Stomach smooth muscle (tissue), 2 donors: Measurements from ENCODE around the gene EFCAB6.
A peak's percentile ranks its signal among the peaks of the same experiment; 100 is the strongest.

ENCODE experiments used
- H3K27ac ChIP-seq: one replicate; pipeline ENCODE4 v1.7.0; 2013; ENCODE audit warnings: mild to moderate bottlenecking, low read length, inconsistent platforms
- H3K27me3 ChIP-seq, 2 donors: one replicate each; pipeline ENCODE4 v1.7.0; 2013; ENCODE audit warnings: low read length in 2 of 2; ENCODE audit not compliant: insufficient read depth in 2 of 2, control insufficient read depth in 1 of 2
- H3K36me3 ChIP-seq, 2 donors: one replicate each; pipeline ENCODE4 v1.7.0; 2013; ENCODE audit warnings: low read length in 2 of 2; ENCODE audit not compliant: control insufficient read depth in 2 of 2, insufficient read depth in 2 of 2
- H3K4me1 ChIP-seq: one replicate; pipeline ENCODE4 v1.7.0; 2013; ENCODE audit warnings: low read length; ENCODE audit not compliant: control insufficient read depth, insufficient read depth
- H3K4me3 ChIP-seq, 2 donors: one replicate each; pipeline ENCODE4 v1.7.0; 2013; ENCODE audit warnings: low read length in 2 of 2
- H3K9ac ChIP-seq, 2 donors: one replicate each; pipeline ENCODE4 v1.7.0; 2013; ENCODE audit warnings: low read length in 2 of 2, mild to moderate bottlenecking in 1 of 2
- H3K9me3 ChIP-seq, 2 donors: one replicate each; pipeline ENCODE4 v1.7.0; 2013; ENCODE audit warnings: low read length in 2 of 2; ENCODE audit not compliant: control insufficient read depth in 2 of 2
- donor health status: healthy.
- donor health status: Pancreatic carcinoma.

EFCAB6 gene

GRCh38 chr22:43802897-43803495 is 9.1 kb downstream of the EFCAB6 start:
- Histone ChIP-seq H3K4me3 (no peak overlapping the region), H3K36me3 (no peaks in the 10 kb centered on the region), H3K9me3 (no peaks in the 10 kb centered on the region), H3K4me1 (no peaks in the 10 kb centered on the region), H3K27ac (no peak overlapping the region), H3K9ac (no peak overlapping the region), H3K27me3 (no peaks in the 10 kb centered on the region)

GRCh38 chr22:43800970-43801369 is 11.1 kb downstream of the EFCAB6 start:
- Histone ChIP-seq H3K4me3 (no peak overlapping the region), H3K36me3 (no peaks in the 10 kb centered on the region), H3K27ac (no peak overlapping the region), H3K9ac (no peak overlapping the region), H3K27me3 (no peaks in the 10 kb centered on the region), H3K9me3 (no peaks in the 10 kb centered on the region), H3K4me1 (peaks cover 9% of the 10 kb centered on the region)

- Histone ChIP-seq H3K27me3 (no peaks in the 10 kb centered on the region), H3K36me3 (no peaks in the 10 kb centered on the region), H3K4me1 (peaks cover 15% of the 10 kb centered on the region), H3K9me3 (no peaks in the 10 kb centered on the region), H3K9ac (no peak overlapping the region), H3K4me3 (no peak overlapping the region), H3K27ac (no peak overlapping the region)
These were observed 13.6 kb downstream of the EFCAB6 start for GRCh38 chr22:43798492-43798891.

- Histone ChIP-seq H3K4me1 (peaks cover 15% of the 10 kb centered on the region), H3K9ac (no peak overlapping the region), H3K27me3 (no peaks in the 10 kb centered on the region), H3K36me3 (no peaks in the 10 kb centered on the region), H3K9me3 (no peaks in the 10 kb centered on the region), H3K27ac (peak overlapping the region; percentile 46), H3K4me3 (peak overlapping the region in 1 of 2 donors; percentile 47)
These were observed 15.5 kb downstream of the EFCAB6 start for GRCh38 chr22:43796567-43796966.

- Histone ChIP-seq H3K36me3 (no peaks in the 10 kb centered on the region), H3K27me3 (no peaks in the 10 kb centered on the region), H3K27ac (no peak overlapping the region), H3K4me3 (no peak overlapping the region), H3K4me1 (peaks cover 15% of the 10 kb centered on the region), H3K9ac (no peak overlapping the region), H3K9me3 (no peaks in the 10 kb centered on the region)
These were observed 16.8 kb downstream of the EFCAB6 start for GRCh38 chr22:43795320-43795719.

GRCh38 chr22:43792905-43793304 is 19.2 kb downstream of the EFCAB6 start:
- no peaks in the 10 kb centered on the region for H3K9me3 ChIP-seq
- H3K4me1 ChIP-seq = peaks cover 27% of the 10 kb centered on the region
- H3K27me3 ChIP-seq = no peaks in the 10 kb centered on the region
- H3K4me3 ChIP-seq = no peak overlapping the region
- H3K27ac ChIP-seq = no peak overlapping the region
- no peak overlapping the region for H3K9ac ChIP-seq
- no peaks in the 10 kb centered on the region for H3K36me3 ChIP-seq

- H3K36me3 ChIP-seq = no peaks in the 10 kb centered on the region
- peak overlapping the region; percentile 0 for H3K27ac ChIP-seq
- no peaks in the 10 kb centered on the region for H3K9me3 ChIP-seq
- H3K27me3 ChIP-seq = no peaks in the 10 kb centered on the region
- H3K4me3 ChIP-seq = peak overlapping the region in 1 of 2 donors; percentile 29
- H3K4me1 ChIP-seq = peaks cover 11% of the 10 kb centered on the region
- no peak overlapping the region for H3K9ac ChIP-seq
These were observed 22.7 kb downstream of the EFCAB6 start for GRCh38 chr22:43789452-43789851.

- Histone ChIP-seq H3K4me3 (no peak overlapping the region), H3K27me3 (no peaks in the 10 kb centered on the region), H3K9me3 (no peaks in the 10 kb centered on the region), H3K36me3 (peaks cover 4% of the 10 kb centered on the region in 2 donors), H3K9ac (no peak overlapping the region), H3K4me1 (no peaks in the 10 kb centered on the region), H3K27ac (no peak overlapping the region)
These were observed 28.3 kb downstream of the EFCAB6 start for GRCh38 chr22:43783777-43784176.

- no peak overlapping the region for H3K4me3 ChIP-seq
- no peaks in the 10 kb centered on the region for H3K9me3 ChIP-seq
- no peaks in the 10 kb centered on the region for H3K4me1 ChIP-seq
- H3K9ac ChIP-seq = no peak overlapping the region
- no peak overlapping the region for H3K27ac ChIP-seq
- no peaks in the 10 kb centered on the region for H3K27me3 ChIP-seq
- peaks cover 4% of the 10 kb centered on the region in 2 donors for H3K36me3 ChIP-seq
These were observed 29.7 kb downstream of the EFCAB6 start for GRCh38 chr22:43782448-43782847.

- no peak overlapping the region for H3K9ac ChIP-seq
- no peaks in the 10 kb centered on the region for H3K4me1 ChIP-seq
- no peaks in the 10 kb centered on the region for H3K9me3 ChIP-seq
- no peaks in the 10 kb centered on the region for H3K27me3 ChIP-seq
- H3K36me3 ChIP-seq = peaks cover 4 to 6% of the 10 kb centered on the region in 2 donors
- no peak overlapping the region for H3K4me3 ChIP-seq
- H3K27ac ChIP-seq = no peak overlapping the region
These were observed 34.8 kb downstream of the EFCAB6 start for GRCh38 chr22:43777286-43777685.

GRCh38 chr22:43776081-43776670 is 35.9 kb downstream of the EFCAB6 start:
- Histone ChIP-seq H3K4me3 (no peak overlapping the region), H3K27me3 (no peaks in the 10 kb centered on the region), H3K27ac (no peak overlapping the region), H3K36me3 (peaks cover 4 to 6% of the 10 kb centered on the region in 2 donors), H3K9ac (no peak overlapping the region), H3K9me3 (no peaks in the 10 kb centered on the region), H3K4me1 (no peaks in the 10 kb centered on the region)
